HG03457 (cell line): ENCODE data around the gene MFSD6.
"Not testable (repeated sequence)": the region's sequence is repeated elsewhere in the genome, so short reads cannot be mapped to it uniquely, and the experiment has no call there.

ENCODE experiments used
- ATAC-seq: cut with Tn5 transposase; IDR thresholded peaks from one replicate; pipeline ENCODE4 v1.9.1; 2021; ENCODE audit warnings: moderate number of reproducible peaks; ENCODE audit not compliant: unreplicated experiment

Gene MFSD6

DNA sequence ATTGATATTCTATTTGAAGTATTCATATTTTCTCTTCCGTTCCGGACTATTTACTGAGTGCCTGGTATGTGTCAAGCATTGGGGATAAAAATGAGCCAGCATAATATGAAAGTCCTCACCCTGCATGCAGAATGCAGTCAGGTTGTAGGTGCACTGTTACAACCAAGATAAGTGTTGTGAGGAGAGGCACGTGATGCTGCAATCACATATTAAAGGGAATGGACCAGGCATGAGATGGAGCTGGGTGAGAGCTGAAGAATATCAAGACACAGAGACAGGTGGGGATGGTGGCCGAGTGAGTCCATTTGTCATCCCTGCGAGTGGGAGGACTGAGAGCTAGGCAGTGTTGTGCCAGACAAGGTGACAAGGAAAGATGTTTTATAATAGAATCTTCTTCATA lies 52.3 kb downstream of the MFSD6 start:
- no peak for ATAC-seq

DNA sequence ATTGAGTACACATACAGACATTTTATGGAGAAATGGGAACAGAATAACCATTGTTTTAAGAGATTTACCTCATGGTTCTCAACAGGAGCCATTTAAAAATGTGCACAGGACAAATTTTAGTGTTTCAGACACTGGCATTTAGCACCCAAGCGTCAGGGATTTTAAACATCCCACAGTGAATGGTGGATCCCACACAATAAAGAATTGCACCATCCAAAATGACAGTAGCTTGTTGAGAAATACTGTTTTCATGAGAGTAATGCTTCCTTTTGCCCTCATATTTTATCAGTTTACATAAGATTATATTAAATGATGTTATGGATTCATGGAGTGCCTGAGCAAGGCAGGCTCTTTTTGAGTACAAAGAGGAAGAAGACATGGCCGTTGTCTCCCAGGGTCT lies 54.0 kb downstream of the MFSD6 start:
- no peak for ATAC-seq

DNA sequence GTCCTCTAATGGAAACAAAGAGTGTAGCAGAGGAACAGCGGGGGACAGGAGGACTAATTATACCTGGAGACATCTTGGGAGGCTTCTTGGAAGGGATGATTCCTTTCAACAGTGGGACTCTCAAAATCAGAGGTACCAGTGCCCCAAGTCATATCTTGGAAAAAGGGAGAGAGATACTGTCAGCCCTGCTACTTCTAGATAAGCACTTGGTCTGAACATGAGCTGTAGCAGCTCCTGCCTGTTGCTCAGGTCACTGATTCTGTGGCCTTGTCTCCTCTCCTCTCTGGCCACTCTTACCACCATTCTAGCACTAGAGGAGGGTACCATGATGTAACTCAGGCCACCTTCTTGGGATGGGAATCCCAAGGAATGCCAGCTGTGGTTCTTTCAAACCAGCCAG lies 54.5 kb downstream of the MFSD6 start:
- ATAC-seq, result no peak

DNA sequence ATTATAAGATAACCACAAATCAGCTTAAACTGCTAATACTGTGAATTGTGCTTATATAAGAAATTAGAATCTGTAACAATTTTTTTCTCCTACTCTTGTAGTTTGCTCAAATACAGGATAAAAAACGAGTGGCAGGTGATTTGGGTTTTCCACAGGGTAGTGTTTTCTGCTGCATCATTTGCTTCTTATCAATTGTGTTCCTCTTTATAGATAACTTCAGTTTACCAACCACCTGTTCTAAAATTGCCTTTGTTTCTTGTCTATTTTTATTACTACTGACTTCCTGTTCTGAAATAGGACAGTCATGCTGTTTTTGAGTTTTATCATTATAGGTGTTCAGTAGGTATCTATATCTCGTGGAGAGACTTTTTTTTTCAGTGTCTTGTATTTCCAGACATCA lies 56.9 kb downstream of the MFSD6 start:
- ATAC-seq, result no peak

DNA sequence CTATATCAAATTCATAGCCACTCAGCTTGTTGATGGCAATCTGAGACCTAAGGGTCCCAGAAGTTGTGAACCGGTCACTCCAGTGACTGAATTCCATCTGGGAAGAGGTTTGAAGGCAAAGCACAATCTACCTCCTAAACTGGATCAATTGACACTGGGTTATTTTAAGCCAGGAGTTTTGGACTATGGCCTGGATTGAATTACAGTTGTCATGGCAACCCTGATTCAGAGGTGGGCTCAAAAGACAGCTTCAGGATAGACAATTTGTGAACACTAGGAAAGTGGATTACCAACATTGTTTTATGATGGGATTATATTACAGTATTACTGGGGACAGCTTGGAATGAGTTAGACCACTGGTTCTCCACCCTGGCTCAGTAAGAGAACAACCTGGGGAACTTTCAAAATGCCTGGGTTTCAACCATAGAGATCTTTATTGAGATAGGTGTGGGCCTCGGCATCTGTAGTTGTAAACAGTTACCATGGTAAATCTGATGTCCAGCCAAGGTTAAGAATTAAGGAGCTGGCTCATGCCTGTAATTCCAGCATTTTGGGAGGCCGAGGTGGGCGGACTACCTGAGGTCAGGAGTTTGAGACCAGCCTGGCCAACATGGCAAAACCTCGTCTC lies 58.8 kb downstream of the MFSD6 start:
- no peak for ATAC-seq

DNA sequence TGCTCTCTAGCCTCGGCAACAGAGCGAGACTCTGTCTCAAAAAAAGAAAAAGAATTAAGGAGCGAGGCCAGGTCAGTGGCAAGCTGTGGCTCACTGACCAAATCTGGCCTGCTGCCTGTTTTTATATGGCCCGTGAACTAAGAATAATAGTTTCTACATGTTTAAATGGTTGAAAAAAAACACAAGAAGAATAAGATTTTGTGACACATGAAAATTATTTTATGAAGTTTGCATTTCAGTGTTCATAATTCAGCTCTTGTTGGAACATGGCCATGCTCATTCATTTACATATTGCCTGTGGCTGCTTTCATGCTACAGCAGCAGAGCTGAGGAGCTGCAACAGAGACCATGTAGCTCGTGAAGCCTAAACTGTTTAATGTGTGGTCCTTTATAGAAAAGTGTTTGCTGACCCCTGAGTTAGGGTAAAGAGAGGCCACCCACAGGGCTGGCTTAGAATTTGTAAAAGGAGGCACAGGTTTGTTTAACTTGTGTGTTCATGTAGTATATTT lies 59.5 kb downstream of the MFSD6 start:
- ATAC-seq, result no peak

DNA sequence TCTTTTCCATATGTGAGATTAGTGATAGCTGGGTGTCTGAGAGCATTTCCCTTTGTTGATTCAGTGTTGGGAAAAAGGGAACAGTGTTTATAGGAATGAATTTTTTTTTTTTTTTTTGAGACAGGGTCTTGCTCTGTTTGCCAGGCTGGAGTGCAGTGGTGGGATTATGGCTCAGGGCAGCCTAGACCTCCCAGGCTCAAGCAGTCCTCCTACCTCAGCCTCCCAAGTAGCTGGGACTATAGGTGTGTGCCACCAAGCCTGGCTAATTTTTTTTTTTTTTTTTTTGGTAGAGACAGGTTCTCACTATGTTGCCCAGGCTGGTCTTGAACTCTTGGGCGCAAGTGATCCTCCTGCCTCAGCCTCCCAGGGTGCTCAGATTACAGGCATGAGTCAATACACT lies 60.2 kb downstream of the MFSD6 start:
- not testable (repeated sequence) for ATAC-seq

DNA sequence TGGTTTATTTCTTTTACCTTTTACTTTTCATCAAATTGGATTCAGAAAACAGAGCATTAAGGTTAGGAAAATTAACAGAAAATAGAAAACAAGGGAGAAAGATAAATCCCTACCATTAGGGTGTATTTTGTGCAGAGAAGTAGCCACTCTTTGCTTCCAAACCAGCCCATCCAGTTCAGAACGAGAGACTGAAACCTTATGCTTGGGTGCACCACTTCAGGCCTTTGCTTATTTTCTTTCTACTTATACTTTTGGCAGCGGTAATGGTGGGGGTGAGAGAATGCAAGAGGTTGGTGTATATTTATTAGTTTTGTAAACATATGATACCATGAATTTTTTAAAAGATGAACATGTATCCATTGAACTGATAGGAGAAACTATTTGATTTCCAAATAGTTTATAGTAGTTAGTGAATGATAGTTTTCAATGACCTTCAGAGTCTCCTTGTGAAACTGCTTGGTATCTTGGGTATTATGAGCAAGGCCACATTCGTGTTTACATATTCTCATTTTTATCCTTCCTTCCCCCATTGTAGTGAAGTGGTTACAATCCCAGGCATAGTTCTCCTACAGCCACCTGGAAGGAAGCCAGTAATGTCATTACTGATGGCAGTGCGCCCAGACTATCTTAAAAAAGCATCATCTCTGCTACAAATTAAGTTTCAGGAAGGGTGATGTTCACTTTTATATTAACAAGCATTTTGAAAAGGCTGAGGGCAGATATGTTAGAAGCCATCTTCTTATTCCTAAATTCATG lies 60.8 kb downstream of the MFSD6 start:
- no peak for ATAC-seq

DNA sequence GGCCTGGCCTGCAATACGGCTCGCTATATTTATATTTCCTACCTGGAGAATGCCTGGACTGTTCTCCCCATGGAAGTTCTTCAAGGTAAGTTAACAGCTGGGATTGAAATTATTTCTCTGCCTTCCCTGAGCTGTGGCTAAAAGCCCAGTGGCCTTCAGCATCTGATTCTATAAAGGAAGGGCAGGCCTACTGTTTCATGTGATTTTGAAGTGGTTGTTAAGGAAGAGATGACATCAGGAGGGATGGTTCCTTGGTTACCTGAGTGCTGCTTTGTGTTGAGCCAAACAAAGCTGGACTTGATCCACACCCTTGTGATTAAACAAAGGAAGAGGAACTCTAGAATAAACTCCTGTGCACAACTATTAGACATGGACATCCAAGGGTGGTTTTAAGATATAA lies 61.6 kb downstream of the MFSD6 start:
- no peak for ATAC-seq

DNA sequence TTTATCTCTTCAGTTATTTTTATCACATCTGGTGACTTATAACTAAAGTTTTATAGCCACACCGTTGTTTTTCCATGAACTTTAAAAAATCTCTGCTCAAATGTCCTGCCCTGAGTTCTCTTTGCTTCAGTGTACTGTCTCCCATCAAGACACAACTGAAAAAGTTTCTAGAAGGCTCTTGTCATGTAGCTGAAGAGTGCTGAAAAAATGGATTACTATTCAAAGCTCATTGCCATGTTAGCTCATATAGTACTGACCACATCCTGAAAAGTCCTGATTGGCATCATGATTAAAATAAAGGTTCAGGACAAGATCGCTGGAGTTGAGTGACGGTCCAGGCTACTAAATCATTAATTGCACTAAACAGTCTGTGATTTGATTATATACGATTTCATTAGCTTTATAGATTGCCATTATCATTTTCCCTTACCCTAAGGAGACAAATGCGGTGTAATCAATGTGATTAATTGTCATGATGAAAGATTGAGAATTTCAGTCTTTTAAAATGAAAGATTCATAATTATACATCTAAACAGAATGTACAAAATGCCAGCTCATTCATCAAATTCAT lies 62.2 kb downstream of the MFSD6 start:
- no peak for ATAC-seq

DNA sequence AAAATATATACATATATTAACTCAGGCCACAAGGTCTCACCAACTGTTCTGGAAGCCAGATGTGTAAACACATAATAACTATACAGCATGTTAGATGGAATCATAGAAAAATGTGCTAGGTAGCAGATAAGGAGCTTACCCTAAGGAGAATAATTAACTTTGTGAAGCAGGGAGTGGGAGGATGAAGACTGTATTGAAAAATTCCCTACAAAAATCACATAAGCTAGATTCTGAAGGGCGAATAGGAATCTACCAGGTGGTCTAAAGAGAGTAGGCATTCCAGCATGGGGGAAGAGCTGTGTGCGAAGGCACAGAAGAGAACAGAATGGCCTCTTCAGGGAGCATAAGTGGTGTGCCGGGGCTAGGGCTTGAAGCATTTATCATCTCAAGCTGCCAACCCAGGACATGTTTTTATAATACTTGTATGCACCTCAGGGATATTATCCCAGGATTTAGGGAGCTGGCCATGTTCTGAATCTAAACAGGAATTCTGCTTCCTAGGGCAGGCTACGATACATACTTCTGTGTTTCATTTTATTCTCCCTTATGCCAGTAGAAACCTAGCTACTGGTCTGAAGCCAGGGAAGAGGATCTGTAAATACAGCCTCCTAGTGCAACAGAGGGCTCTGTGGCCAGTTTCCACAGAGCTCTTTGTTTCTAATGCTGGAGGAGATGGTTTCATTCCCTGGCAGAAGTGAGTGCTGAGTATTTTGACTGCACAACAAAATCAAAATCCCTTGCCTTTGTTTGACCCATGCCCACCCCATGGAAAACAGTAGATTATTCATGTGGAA lies 69.7 kb downstream of the MFSD6 start:
- ATAC-seq, result no peak

DNA sequence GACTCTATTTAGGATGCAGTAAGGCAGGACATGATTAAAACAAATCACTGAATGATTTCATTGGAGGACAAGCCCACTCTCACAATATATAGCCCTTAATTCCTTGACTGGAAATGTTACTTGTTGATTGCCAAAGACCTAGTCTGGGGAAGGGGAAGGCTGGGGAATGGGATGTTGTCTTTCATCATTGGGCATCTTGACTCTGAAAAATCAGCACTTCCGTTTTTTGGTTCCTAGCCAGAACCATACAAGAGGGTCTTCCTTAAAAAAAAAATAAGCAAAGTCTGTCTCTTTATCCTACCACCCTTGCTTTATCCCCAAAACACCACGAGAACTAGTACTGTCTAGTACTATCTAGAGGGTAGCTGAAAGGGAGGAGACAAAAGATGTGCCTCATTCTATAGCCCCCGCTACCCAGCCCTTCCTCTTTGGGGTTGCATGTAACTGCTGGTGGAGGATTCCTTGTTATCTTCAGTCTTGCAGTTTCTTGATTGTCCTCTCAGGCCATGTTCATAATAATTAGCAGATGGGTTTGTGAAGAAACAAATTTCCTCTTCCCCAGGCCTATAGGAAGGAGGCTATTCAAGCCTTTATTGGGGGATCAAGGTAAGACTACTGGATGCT lies 70.5 kb downstream of the MFSD6 start:
- no peak for ATAC-seq

DNA sequence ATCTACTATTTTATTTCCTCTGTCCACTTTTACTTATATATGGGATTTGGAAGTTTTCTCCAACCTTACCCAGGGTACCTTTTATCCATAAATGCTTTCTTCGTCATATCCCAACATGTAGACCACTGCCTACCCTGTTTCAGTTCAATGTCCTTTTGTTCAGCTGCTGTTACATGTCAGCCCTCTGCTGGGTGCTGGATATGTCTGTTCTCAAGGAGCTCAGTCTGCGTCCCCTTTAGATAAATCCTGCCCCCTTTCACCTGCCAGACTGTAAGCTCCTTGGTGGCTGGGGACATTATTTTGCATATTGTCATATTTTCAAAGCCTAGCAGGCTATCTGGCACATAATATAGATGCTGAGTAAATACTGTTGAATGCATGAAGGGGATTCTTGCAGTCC lies 73.2 kb downstream of the MFSD6 start:
- no peak for ATAC-seq

DNA sequence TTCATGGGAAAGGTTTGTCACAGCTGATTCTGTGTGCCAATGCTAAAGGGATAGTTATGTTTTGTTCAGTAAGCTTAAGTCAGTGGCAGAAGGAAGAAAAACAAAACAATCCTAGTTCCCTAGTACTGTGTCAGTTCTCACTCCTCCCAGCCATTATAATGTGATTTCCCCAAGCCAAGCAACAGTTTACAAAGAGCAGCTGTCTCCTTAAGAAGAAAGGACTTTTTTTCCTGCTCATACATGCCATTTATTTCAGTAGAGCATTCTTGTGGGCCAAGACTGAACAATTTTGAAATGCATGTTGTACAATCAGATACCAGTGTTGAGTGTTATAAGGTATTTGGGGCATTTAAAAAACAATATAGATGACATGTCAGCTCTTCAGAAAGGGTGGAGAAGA lies 74.3 kb downstream of the MFSD6 start:
- no peak for ATAC-seq

DNA sequence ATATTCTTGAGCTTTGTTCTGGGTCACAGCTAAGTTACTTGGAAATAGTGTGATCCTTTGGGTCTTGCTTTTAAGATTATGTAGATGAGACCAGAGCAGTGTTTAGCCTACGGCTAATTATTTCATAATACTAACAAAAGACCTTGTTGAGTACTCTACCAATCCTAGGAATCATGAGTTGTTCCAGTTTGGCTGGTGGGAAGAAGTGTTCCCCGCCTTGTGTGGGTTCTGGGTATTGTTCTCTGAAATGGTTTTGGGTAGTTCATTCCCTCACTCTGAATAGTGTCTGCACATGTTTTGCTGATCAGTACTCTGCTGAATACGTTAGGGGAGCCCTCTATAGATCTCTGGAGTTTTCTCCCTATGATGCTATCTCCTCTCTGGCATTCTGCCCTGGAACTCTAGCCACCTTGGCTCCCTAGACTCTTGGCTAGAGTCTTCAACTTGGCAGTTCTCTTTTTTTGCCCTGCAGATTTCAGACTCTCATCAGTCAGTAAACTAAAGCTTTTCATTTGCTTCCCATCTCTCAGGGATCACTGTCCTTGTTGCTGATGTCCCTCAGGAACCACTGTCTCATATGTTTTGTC lies 78.0 kb downstream of the MFSD6 start:
- no peak for ATAC-seq

DNA sequence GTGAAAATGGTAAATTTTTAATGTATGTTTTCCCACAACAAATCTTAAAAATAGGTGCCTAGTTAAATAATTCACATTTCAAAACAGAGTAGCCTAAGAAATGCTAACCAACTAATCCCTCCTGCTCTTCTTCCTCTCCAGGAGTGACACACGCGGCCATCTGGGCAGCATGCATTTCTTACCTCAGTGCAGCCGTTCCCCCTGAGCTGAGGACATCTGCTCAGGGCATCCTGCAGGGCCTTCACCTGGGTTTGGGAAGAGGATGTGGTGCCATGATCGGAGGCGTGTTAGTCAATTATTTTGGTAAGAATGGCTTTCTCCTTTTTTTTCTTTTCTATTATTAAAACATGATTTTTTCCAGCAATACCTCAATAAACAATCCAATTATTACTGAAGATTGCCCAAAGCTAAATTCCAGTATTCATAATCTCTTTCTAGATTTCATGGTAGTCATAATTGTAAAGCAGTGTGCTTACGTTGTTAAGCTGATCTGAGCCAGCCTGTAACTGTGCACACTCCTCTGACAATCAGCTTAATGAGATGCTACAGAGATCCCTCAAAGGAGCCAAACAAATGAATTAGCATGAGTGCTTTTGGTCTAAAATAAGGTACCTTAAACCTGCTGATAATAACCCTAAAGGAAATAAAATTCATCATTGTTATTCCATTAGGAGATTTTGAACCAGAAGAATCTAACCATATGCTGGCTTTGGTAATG lies 80.5 kb downstream of the MFSD6 start:
- no peak for ATAC-seq

DNA sequence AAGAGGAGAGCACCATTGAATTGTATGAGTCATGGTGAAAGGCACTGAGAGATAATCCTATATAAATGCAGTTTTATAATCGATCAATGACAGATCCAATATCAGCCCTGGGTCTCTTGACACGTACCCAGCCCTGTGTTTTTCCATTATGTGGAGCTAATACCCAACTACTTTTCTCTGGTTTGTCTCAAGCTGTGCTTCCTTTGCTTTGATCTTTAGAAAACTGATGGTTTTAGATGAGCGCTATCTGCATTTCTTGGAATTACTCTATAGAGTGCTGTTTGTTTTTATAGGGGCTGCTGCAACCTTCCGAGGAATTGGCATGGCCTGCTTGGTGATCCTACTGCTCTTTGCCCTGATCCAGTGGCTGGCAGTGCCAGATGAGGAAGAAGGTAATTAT lies 81.3 kb downstream of the MFSD6 start:
- ATAC-seq, result no peak

DNA sequence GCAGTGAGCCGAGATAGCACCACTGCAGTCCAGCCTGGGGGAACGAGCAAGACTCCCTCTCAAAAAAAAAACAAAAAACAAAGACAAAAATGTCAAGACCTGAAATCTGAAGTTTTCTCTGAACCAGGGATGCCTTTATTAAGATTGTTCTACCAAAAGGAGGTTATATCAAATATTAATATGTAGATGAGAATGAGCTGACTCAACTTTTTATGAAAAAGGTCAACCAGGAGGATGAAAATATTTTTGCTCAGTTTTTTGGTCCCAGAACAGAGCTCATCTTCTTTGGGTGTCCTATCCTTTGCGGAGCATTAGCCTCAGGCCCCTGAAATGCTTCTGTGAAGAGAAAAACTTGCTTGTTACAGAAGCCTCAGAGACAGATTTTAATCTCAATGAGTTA lies 82.3 kb downstream of the MFSD6 start:
- ATAC-seq, result no peak

DNA sequence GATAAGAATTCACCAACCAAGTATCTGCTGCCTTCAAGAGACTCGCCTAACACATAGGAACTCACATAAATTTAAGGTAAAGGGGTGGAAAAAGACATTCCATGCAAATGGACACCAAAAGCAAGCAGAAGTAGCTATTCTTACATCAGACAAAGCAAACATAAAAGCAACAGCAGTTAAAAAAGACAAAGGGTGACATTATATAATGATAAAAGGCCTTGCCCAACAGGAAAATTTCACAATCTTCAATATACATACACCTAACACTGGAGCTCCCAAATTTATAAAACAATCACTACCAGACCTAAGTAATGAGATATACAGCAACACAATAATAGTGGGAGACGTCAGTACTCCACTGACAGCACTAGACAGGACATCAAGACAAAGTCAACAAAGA lies 84.9 kb downstream of the MFSD6 start:
- no peak for ATAC-seq

DNA sequence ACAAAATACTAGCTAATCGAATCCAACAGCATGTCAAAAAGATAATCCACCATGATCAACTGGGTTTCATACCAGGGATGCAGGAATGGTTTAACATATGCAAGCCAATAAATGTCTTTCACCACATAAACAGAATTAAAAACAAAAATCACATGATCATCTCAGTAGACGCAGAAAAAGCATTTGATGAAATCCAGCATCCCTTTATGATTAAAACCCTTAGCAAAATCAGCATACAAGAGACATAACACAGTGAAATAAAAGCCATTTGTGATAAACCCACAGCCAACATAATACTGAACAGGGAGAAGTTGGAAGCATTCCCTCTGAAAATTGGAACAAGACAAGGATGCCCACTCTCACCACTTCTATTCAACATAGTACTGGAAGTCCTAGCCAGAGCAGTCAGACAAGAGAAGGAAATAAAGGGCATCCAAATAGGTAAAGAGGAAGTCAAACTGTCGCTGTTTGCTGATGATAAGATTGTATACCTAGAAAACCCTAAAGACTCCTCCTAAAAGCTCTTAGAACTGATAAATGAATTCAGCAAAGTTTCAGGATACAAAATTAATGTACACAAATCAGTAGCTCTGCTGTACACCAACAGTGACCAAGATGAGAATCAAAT lies 86.6 kb downstream of the MFSD6 start:
- not testable (repeated sequence) for ATAC-seq
